ENCODE results near the gene KREMEN1.

The KREMEN1 gene

DNA sequence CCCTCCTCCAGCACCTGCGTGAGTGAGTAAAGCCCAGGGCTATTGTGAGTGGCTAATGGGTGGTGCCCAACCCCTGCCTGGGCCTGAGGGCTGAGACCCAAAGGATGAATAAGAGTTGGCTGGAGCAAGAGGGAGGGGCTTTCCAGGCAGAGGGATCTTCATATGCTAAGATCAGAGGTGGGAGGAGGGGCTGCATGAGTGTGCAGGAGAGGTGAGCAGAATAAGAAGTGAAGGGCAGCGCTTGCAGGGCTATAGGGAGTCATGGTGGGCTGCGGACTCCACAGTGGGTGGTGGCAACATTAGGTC is 136.7 kb downstream of the KREMEN1 start:
- no peak for DNase-seq

DNA sequence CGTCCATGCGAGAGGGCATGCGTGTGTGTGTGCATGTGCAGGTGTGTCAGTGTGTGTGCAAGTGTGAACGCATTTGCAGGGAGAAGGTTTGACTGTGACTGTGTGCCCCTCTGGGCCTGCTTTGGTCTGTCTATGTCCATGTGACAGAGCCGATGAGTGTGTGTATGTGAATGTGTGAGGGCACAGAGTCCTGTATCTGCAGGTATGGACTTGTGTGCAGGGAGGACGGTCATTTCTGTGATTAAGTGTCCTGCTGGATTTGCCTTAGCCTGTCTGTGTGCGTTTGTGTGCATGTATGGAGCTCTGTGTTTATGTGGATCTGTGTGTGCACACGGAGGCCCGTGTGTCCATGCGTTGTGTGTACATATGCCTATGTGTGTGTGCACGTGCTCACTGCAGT is 138.2 kb downstream of the KREMEN1 start:
- no peak for DNase-seq

DNA sequence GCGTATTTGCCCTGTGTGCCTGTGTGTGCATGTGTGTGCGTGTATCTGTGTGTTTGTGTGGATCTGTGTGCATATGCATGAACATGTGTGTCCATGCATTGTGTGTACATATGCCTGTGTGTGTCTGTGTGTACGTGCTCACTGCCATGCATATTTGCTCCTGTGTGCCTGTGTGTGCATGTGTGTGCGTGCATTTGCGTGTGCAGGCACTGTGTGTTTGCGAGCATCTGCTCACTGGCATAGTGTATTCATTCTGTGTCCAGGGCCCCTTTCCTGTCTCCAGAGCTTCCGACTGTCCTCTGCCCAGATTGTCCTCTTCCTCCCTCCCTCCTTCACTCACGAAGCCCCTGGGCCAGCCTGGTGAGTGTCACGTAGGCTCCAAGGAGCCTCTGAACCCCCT is 138.6 kb downstream of the KREMEN1 start:
- no peak for DNase-seq

DNA sequence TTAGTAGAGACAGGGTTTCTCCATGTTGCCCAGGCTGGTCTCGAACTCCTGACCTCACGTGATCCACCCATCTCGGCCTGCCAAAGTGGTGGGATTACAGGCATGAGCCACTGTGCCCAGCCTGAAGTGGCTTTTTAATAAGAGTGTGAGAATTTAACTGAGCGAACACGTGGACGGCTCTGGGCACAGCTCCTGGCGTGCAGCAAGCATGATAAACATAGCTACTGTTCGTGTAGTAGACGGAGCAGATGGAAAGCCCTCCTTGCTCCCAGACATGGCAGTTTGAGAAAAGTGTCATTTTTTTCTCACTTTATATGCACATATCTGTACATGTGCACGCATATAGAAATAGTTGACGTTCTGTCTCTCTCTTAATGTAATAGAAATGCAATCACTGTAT is 139.9 kb downstream of the KREMEN1 start:
- DNase-seq = no peak

DNA sequence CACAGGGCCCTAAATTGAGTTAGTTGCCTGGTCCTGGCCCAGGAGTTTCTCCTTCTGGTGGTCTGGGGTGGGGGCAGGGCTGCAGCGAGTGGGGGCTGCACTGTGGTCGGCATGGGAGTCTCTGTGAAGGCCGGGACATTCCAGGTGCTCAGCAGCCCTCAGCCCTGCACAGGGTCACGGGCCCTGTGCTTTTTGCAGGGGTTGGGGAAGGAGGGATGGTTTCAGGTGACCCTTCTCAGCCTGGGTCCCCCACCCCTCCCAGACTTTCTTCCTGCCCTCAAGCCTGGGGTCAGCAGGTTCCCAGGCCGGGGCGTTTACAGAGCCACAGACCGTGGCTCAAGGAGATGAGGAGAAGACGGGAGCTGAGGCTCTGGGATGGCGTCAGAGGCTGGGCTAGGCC is 140.7 kb downstream of the KREMEN1 start:
- DNase-seq = no peak

DNA sequence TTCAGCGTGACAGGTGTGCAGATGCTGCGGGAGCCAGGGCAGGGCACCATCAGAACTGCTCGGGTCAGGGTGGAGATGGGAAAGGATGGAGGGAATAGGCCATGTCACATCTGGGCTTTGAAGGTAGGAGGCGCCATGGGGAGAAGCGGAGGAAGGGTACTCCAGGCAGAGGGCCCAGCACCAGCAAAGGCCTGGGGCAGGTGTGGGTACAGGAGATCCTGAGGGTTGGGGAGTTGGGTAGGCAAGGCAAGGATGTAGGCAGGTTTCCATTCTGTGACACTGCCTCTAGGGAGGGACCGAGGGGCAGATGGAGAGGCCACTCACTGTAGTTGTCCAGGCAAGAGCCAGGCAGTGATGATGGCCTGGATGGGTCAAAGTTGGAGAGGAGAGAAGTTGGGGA is 141.4 kb downstream of the KREMEN1 start:
- DNase-seq = no peak

DNA sequence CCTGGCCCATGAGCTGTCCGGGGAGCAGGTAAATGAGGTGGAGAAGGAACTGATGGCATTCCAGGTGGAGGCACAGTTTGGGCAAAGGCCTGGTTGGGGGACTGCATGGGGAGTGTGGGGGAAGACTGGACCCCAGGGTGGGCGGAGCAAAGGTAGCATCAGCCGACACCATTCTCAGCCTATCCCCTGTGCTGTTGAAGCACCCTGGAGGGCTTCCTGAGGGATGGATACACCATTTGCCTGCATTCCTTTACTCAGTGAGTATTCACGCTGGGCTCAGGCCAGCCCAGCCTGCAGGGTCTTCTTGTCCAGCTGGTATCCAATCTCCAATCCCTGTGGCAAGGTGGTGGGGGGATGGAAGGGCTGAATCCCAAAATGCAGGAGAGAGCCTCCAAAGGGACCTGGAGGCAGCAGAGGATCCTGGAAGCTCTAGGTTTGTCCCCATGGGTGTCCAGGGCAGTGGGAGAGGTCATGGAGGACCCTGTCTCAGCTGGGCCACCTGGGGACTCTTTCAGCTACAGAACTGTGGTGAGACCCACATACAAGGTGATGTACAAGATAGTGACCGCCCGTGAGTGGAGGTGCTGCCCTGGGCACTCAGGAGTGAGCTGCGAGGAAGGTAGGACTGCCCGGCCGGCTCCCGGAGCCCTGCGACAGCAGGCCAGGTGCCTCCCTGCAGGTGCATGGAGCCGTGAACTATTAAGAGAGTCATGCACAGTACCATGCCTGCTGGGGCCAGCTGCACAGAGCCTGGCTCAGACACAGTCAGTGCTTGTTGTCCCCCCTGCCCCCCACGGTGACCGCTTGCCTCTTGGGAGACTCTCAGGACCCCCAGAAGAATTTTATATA is 142.4 kb downstream of the KREMEN1 start:
- DNase-seq = no peak

DNA sequence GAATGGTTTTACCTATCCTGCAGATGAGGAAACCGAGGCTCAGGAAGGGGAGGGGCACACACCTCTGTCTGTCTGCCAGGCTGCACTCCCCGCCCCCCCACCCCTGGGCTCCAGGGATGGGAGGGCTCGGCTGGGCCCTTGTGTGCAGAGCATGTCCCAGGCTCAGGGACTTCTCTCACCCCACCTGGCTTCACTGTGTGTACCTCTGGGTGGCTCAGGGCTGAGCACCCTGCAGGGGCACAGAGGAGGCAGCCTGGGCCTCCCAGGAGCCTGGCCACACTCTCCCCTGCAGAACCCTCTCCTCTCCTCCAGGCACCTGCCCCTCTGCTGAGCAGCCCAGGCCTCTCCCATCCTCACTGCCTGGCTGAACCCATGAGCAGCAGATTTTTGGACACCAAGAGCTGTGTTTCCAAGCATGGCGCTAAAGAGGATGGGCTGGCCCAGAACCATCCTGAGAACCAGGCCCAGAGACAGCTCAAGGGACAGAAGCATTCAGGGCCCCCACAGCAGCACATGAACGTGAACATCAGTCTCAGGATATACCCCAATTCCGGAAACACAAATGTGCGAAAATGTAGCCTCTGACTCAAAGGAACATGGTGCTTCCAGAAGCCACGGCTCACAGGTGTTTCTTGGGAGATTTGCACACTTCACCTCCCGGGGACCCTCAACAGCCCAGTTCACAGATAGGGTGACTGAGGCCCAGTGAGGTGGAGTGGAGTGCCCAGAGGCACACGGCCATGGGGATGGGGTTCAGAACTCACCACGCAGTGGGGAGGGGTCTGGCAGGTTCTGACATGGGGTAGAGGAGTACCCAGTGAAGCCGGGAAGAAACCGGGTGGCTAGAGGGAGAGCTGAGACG is 143.4 kb downstream of the KREMEN1 start:
- DNase-seq = no peak

DNA sequence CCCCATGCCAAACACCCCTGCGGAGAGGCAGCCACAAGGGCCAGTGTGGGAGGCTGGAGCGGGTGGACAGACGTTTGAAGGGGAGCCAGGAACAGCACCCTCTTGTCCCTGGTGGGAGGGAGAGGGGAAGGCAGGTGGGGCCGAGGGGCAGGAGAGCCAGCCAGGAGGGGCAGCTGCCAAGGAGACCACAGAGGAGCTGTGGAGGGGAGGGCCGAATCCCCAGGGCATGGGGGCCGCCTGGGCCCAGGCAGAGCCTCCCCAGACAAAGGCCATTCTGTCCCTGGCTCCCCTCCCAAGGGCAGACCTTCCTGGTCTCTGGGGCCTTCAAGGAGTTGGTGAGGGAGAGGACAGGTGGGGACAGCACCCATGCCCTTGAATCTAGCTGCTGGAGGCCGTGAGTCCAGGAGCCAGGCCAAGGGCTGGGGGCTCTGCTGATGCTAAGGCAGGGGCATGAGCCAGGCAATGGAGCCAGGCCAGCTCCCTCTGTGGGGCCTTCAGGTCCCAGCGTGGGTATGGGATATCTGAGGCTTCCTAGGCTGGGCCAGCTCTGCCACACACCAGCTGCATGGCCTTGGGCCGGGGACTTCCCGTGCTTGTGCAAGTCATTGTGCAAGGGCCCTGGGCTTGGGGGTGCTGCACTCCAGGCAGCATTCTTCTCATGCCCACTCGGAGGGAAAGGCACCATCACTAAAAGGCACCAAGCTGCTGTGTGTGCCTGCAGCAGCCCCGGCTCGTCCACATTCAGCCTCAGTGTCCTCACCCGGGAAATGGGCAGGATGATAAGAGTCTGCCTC is 144.2 kb downstream of the KREMEN1 start:
- no peak for DNase-seq

Data from effector CD8-positive, alpha-beta T cell (primary cell).